Spleen (tissue), 11 donors: Measurements from ENCODE around the gene HSD11B1L. TPM values are rescaled to one million over a fixed set of nuclear protein-coding genes. Genes with fewer than 3 reads are reported as not detected.
A peak's percentile ranks its signal among the peaks of the same experiment; 100 is the strongest.

Experiments used
- DNase-seq: peaks from one replicate; pipeline ENCODE4 v3.0.0-alpha.2; 2020
- H3K27ac ChIP-seq, 8 donors: fragments of 200-600 bp; sonication (generic) in 7 of 8; 1 replicate in 4 of 8; 2 replicates in 4 of 8; pipeline versions ENCODE4 v1.5.0 to v1.8.0; 2016 to 2021; ENCODE audit warnings: inconsistent platforms in 4 of 8, mild to moderate bottlenecking in 4 of 8, moderate library complexity in 1 of 8
- H3K27me3 ChIP-seq, 7 donors: fragments of 200-600 bp; sonication (generic) in 6 of 7; replicated peaks in 1 of 7; 1 replicate in 4 of 7; 2 replicates in 3 of 7; pipeline versions ENCODE4 v1.5.0 to v1.8.0; 2016 to 2021; ENCODE audit warnings: inconsistent platforms in 3 of 7, mild to moderate bottlenecking in 1 of 7
- H3K36me3 ChIP-seq, 6 donors: fragments of 200-600 bp; sonication (generic) in 5 of 6; 1 replicate in 4 of 6; 2 replicates in 2 of 6; pipeline versions ENCODE4 v1.5.0 to v1.8.0; 2016 to 2021; ENCODE audit warnings: inconsistent platforms in 2 of 6
- H3K4me1 ChIP-seq, 6 donors: fragments of 200-600 bp; sonication (generic) in 5 of 6; 1 replicate in 3 of 6; 2 replicates in 3 of 6; pipeline versions ENCODE4 v1.5.0 to v1.8.0; 2016 to 2021; ENCODE audit warnings: inconsistent platforms in 3 of 6
- H3K4me3 ChIP-seq, 8 donors: fragments of 200-600 bp; sonication (generic) in 7 of 8; 1 replicate in 4 of 8; 2 replicates in 4 of 8; pipeline versions ENCODE4 v1.5.0 to v1.8.0; 2016 to 2021; ENCODE audit warnings: inconsistent platforms in 4 of 8, mild to moderate bottlenecking in 4 of 8, moderate library complexity in 2 of 8
- H3K9me3 ChIP-seq, 8 donors: fragments of 200-600 bp; sonication (generic) in 7 of 8; 1 replicate in 4 of 8; 2 replicates in 4 of 8; pipeline versions ENCODE4 v1.5.0 to v1.8.0; 2016 to 2021; ENCODE audit warnings: inconsistent platforms in 4 of 8
- CTCF ChIP-seq, 11 experiments: fragments of 200-600 bp in 7 of 11; fragments of 450-650 bp in 4 of 11; sonication (generic) in 4 of 11; IDR thresholded peaks in 8 of 11; conservative IDR thresholded peaks in 3 of 11; 1 replicate in 7 of 11; 2 replicates in 4 of 11; pipeline versions ENCODE4 v1.4.0 to v1.8.0; 2016 to 2021; ENCODE audit warnings: antibody characterized with exemption in 11 of 11, inconsistent platforms in 4 of 11, mild to moderate bottlenecking in 1 of 11
- POLR2A ChIP-seq, 3 donors: fragments of 450-650 bp; IDR thresholded peaks; one replicate each; pipeline ENCODE4 v1.5.1; 2017; ENCODE audit warnings: antibody characterized with exemption in 3 of 3, mild to moderate bottlenecking in 1 of 3
- POLR2AphosphoS5 ChIP-seq, 3 donors: sonication (generic); formaldehyde crosslinking; IDR thresholded peaks; one replicate each; pipeline ENCODE4 v1.5.1; 2017; ENCODE audit warnings: antibody characterized with exemption in 3 of 3
- WGBS, 5 donors: extraction: QIAGEN DNeasy Blood & Tissue Kit in 3 of 5; methylation state at CpG; one replicate each; pipeline versions ENCODE4 v1.1.5 to v1.1.7; 2013 to 2018; 5-methylcytosine and 5-hydroxymethylcytosine counted together
- intact Hi-C: fragments of 100-400 bp; cut with DNase I; formaldehyde crosslinking; loops from one replicate; pipeline ENCODE4 v1.15.0; 2023; ENCODE audit warnings: low total_unique reads
- polyA plus RNA-seq, 3 donors: library from polyadenylated mRNA; stranded (reverse); fragments of 200-250 nt; gene quantifications; one replicate each; pipeline ENCODE4 v1.2.1, GENCODE V29; 2013
- total RNA-seq, 7 donors: library from RNA; depleted of rRNA in 3 of 7; stranded (reverse); fragments of >200 nt in 3 of 7; fragmentation: NEBNext Ultra II Directional in 4 of 7; extraction: Animal tissue kit (Norgen Biotek cat#: 25700) in 4 of 7; gene quantifications; one replicate each; pipeline versions ENCODE4 v1.1.0 to v1.2.1, GENCODE V29; 2016 to 2021
- donor health status: healthy with polysubstance abuse.
- donor health status: DM: no; HTN: no; CAD: no; lungs with moderate emphysema.
- donor health status: DM: no; HTN: no; CAD: no.
- donor health status: Bipolar disorder and iron deficiency.
- donor health status: healthy.
- donor health status: DM: no; HTN: no; CAD: no.
- donor health status: DM: yes; HTN: yes; CAD: no.

Gene HSD11B1L
- total and polyA plus RNA-seq, 10 donors, result 1.9 to 8.8 (median 3.6) TPM

GRCh38 chr19:5664515-5664914, 16.3 kb upstream of the HSD11B1L start:
- 85 to 100% (median 89%) methylated on average over 2 of the region's 2 CpGs for WGBS, 5 donors
- no peaks in the 10 kb centered on the region for H3K9me3 ChIP-seq
- TF ChIP-seq CTCF (IDR thresholded peaks at IDR 0.05 in 8 of 11, conservative IDR thresholded peaks at IDR 0.05 in 3 of 11), result no peak
- TF ChIP-seq POLR2AphosphoS5 (IDR thresholded peaks at IDR 0.05), result no peak
- no peak for TF ChIP-seq POLR2A (IDR thresholded peaks at IDR 0.05)
- intact Hi-C loops, result no loop called here
- no peak overlapping the region for H3K4me3 ChIP-seq
- no peaks in the 10 kb centered on the region for H3K4me1 ChIP-seq
- no peak overlapping the region for H3K27ac ChIP-seq
- no peaks in the 10 kb centered on the region for H3K27me3 ChIP-seq
- peak; percentile 33 for DNase-seq
- H3K36me3 ChIP-seq, result peaks cover 9 to 100% (median 99%) of the 10 kb centered on the region in 6 donors

- no peaks in the 10 kb centered on the region for H3K27me3 ChIP-seq
- no peaks in the 10 kb centered on the region for H3K4me1 ChIP-seq
- WGBS, 5 donors, result 80 to 92% (median 83%) methylated on average over 10 of the region's 10 CpGs
- H3K36me3 ChIP-seq, result peaks cover 9 to 100% (median 89%) of the 10 kb centered on the region in 6 donors
- no peak overlapping the region for H3K27ac ChIP-seq
- peak; percentile 15 for DNase-seq
- TF ChIP-seq POLR2A (IDR thresholded peaks at IDR 0.05), result no peak
- TF ChIP-seq POLR2AphosphoS5 (IDR thresholded peaks at IDR 0.05), result no peak
- no peak for TF ChIP-seq CTCF (IDR thresholded peaks at IDR 0.05 in 8 of 11, conservative IDR thresholded peaks at IDR 0.05 in 3 of 11)
- H3K9me3 ChIP-seq, result no peaks in the 10 kb centered on the region
- H3K4me3 ChIP-seq, result no peak overlapping the region
- intact Hi-C loops, result no loop called here
These were observed 14.9 kb upstream of the HSD11B1L start for GRCh38 chr19:5665781-5666513.

- Histone ChIP-seq H3K36me3 (peaks cover 4 to 100% (median 84%) of the 10 kb centered on the region in 6 donors), H3K27ac (no peak overlapping the region), H3K9me3 (no peaks in the 10 kb centered on the region), H3K27me3 (no peaks in the 10 kb centered on the region), H3K4me1 (no peaks in the 10 kb centered on the region), H3K4me3 (no peak overlapping the region)
- intact Hi-C loops, result no loop called here
- peak; percentile 47 for DNase-seq
- 91 to 95% (median 94%) methylated on average over 21 to 26 of the region's 26 CpGs for WGBS, 5 donors
- TF ChIP-seq POLR2A (IDR thresholded peaks at IDR 0.05) (no peak), POLR2AphosphoS5 (IDR thresholded peaks at IDR 0.05) (peak in 1 of 3 donors; percentile 2)
These were observed 13.8 kb upstream of the HSD11B1L start for GRCh38 chr19:5666921-5667610.

- WGBS, 5 donors, result 86 to 95% (median 92%) methylated on average over 14 to 22 of the region's 22 CpGs
- H3K4me3 ChIP-seq, result no peak overlapping the region
- no peaks in the 10 kb centered on the region for H3K9me3 ChIP-seq
- intact Hi-C loops, result no loop called here
- H3K27me3 ChIP-seq, result no peaks in the 10 kb centered on the region
- peak overlapping the region in 1 of 8 donors; percentile 8 for H3K27ac ChIP-seq
- peak; percentile 67 for DNase-seq
- no peaks in the 10 kb centered on the region for H3K4me1 ChIP-seq
- peaks cover 4 to 100% (median 77%) of the 10 kb centered on the region in 6 donors for H3K36me3 ChIP-seq
- peak; percentile 40 to 58 (median 46) for TF ChIP-seq POLR2AphosphoS5 (IDR thresholded peaks at IDR 0.05)
- TF ChIP-seq POLR2A (IDR thresholded peaks at IDR 0.05), result no peak
These were observed 13.0 kb upstream of the HSD11B1L start for GRCh38 chr19:5667751-5668271.

GRCh38 chr19:5669212-5669611, 11.6 kb upstream of the HSD11B1L start:
- WGBS, 5 donors, result 67 to 91% (median 82%) methylated on average over 11 of the region's 11 CpGs
- Histone ChIP-seq H3K4me1 (no peaks in the 10 kb centered on the region), H3K27me3 (no peaks in the 10 kb centered on the region), H3K4me3 (no peak overlapping the region), H3K27ac (no peak overlapping the region), H3K9me3 (no peaks in the 10 kb centered on the region), H3K36me3 (peaks cover 4 to 98% (median 63%) of the 10 kb centered on the region in 6 donors)
- intact Hi-C loops, result no loop called here
- DNase-seq, result peak; percentile 56
- TF ChIP-seq POLR2AphosphoS5 (IDR thresholded peaks at IDR 0.05) (peak in 2 of 3 donors; percentile 10 to 69), CTCF (IDR thresholded peaks at IDR 0.05 in 8 of 11, conservative IDR thresholded peaks at IDR 0.05 in 3 of 11) (no peak), POLR2A (IDR thresholded peaks at IDR 0.05) (no peak)
